HepG2 (cell line): ENCODE measurements around the gene SCGB1D4. TPM values are rescaled to one million over a fixed set of nuclear protein-coding genes. Genes with fewer than 3 reads are reported as not detected.

Experiments used
- BCL3 ChIP-seq: sonication (generic); formaldehyde crosslinking; IDR thresholded peaks from 2 replicates; pipeline ENCODE4 v1.5.1; 2020; ENCODE audit warnings: mild to moderate bottlenecking, missing genetic modification reagents, moderate library complexity
- DPF2 ChIP-seq: sonication (generic); formaldehyde crosslinking; IDR thresholded peaks from 2 replicates; pipeline ENCODE4 v1.4.0; 2020; ENCODE audit warnings: mild to moderate bottlenecking, low read depth, missing genetic modification reagents, borderline replicate concordance
- HOMEZ ChIP-seq: IDR thresholded peaks from 2 replicates; pipeline ENCODE4 v1.6.1; 2016; ENCODE audit warnings: low read depth
- ISL2 ChIP-seq: sonication (generic); formaldehyde crosslinking; IDR thresholded peaks from 2 replicates; pipeline ENCODE4 v1.5.0; 2020; ENCODE audit warnings: missing genetic modification reagents
- MIER3 ChIP-seq: IDR thresholded peaks from 2 replicates; pipeline ENCODE4 v1.6.1; 2016; ENCODE audit warnings: missing compliant biosample characterization, borderline replicate concordance
- NBN ChIP-seq: fragments of 450-650 bp; conservative IDR thresholded peaks from 2 replicates; pipeline ENCODE4 v1.6.1; 2017
- NONO ChIP-seq, 2 experiments: fragments of 450-650 bp in 1 of 2; sonication (generic) in 1 of 2; formaldehyde crosslinking in 1 of 2; IDR thresholded peaks in 1 of 2; conservative IDR thresholded peaks in 1 of 2; 2 replicates each; pipeline versions ENCODE4 v1.6.1 to v1.8.0; 2017 to 2022; ENCODE audit warnings: mild to moderate bottlenecking in 1 of 2, missing genetic modification reagents in 1 of 2, moderate library complexity in 1 of 2
- NR2F1 ChIP-seq, 2 experiments: fragments of 450-650 bp in 1 of 2; formaldehyde crosslinking in 1 of 2; IDR thresholded peaks; 2 replicates each; pipeline versions ENCODE4 v1.5.0 to v1.6.1; 2016 to 2020; ENCODE audit warnings: mild to moderate bottlenecking in 1 of 2, missing compliant biosample characterization in 1 of 2, missing genetic modification reagents in 1 of 2, moderate library complexity in 1 of 2
- SP1 ChIP-seq, 2 experiments: fragments of 450-650 bp in 1 of 2; sonication (generic) in 1 of 2; formaldehyde crosslinking in 1 of 2; IDR thresholded peaks; 2 replicates each; pipeline versions ENCODE4 v1.4.0 to v1.6.1; 2016 to 2020; ENCODE audit warnings: missing genetic modification reagents in 1 of 2
- TIGD3 ChIP-seq: sonication (generic); formaldehyde crosslinking; IDR thresholded peaks from 2 replicates; pipeline ENCODE4 v1.5.1; 2020; ENCODE audit warnings: mild to moderate bottlenecking, missing genetic modification reagents, borderline replicate concordance
- ZBTB26 ChIP-seq: IDR thresholded peaks from 2 replicates; pipeline ENCODE4 v1.6.1; 2016; ENCODE audit warnings: missing compliant biosample characterization, missing genetic modification reagents, borderline replicate concordance
- ZFP36 ChIP-seq: fragments of 150-350 bp; IDR thresholded peaks from 2 replicates; pipeline ENCODE4 v1.6.1; 2018; ENCODE audit warnings: borderline replicate concordance, low read length, low read depth; ENCODE audit not compliant: partially characterized antibody
- ZNF10 ChIP-seq: sonication (generic); formaldehyde crosslinking; IDR thresholded peaks from 2 replicates; pipeline ENCODE4 v1.4.0; 2020; ENCODE audit warnings: mild to moderate bottlenecking, low read depth, missing genetic modification reagents, borderline replicate concordance
- ZNF383 ChIP-seq: sonication (generic); formaldehyde crosslinking; IDR thresholded peaks from 2 replicates; pipeline ENCODE4 v1.4.0; 2020; ENCODE audit warnings: missing genetic modification reagents, mild to moderate bottlenecking, borderline replicate concordance
- ZNF580 ChIP-seq: IDR thresholded peaks from 2 replicates; pipeline ENCODE4 v1.6.1; 2016; ENCODE audit warnings: low read depth, borderline replicate concordance
- ZNF652 ChIP-seq: IDR thresholded peaks from 2 replicates; pipeline ENCODE4 v1.6.1; 2016; ENCODE audit warnings: low read depth, borderline replicate concordance
- ZNF678 ChIP-seq: sonication (generic); formaldehyde crosslinking; IDR thresholded peaks from 2 replicates; pipeline ENCODE4 v1.4.0; 2020; ENCODE audit warnings: mild to moderate bottlenecking, missing genetic modification reagents
- ZNF691 ChIP-seq: sonication (generic); formaldehyde crosslinking; IDR thresholded peaks from 2 replicates; pipeline ENCODE4 v1.4.0; 2020; ENCODE audit warnings: missing genetic modification reagents, low read depth, mild to moderate bottlenecking, borderline replicate concordance
- ZNF720 ChIP-seq: sonication (generic); formaldehyde crosslinking; IDR thresholded peaks from 2 replicates; pipeline ENCODE4 v1.4.0; 2020; ENCODE audit warnings: missing genetic modification reagents
- ZNF784 ChIP-seq: sonication (generic); formaldehyde crosslinking; IDR thresholded peaks from 2 replicates; pipeline ENCODE4 v1.5.1; 2020; ENCODE audit warnings: missing genetic modification reagents, mild to moderate bottlenecking, borderline replicate concordance
- ZSCAN22 ChIP-seq: sonication (generic); formaldehyde crosslinking; IDR thresholded peaks from 2 replicates; pipeline ENCODE4 v1.4.0; 2020; ENCODE audit warnings: mild to moderate bottlenecking, missing genetic modification reagents
- polyA plus RNA-seq, 8 experiments: library from polyadenylated mRNA; depleted of rRNA in 3 of 8; stranded (reverse) in 7 of 8; unstranded in 1 of 8; fragments of >200 nt; fragmentation: Illumina TruSeq in 4 of 8; extraction: Trizol in 4 of 8; gene quantifications; 2 replicates each; pipeline versions ENCODE4 v1.2.1 to v1.2.3, GENCODE V29; 2011 to 2016; ENCODE audit warnings: low read depth in 4 of 8, missing spikeins in 1 of 8, mixed read lengths in 1 of 8; ENCODE audit not compliant: insufficient read depth in 1 of 8
- total RNA-seq, 5 experiments: library from RNA; depleted of rRNA; stranded (reverse); fragments of >200 nt; fragmentation: Illumina TruSeq; extraction: Trizol; gene quantifications; 2 replicates each; pipeline ENCODE4 v1.2.3, GENCODE V29; 2016; ENCODE audit warnings: low read depth in 1 of 5

The SCGB1D4 gene
- total and polyA plus RNA-seq, 2 of the 13 experiments (the other 11 are each of a cell fraction or from before 2014, with no cell fraction given), result not detected

- TF ChIP-seq ZBTB26 (CRISPR knock-in tag) (no peak), ZNF10 (CRISPR knock-in tag) (no peak), ZNF720 (CRISPR knock-in tag) (no peak), SP1 (IDR thresholded peaks at IDR 0.05) (no peak), SP1 (CRISPR knock-in tag; IDR thresholded peaks at IDR 0.05) (no peak), BCL3 (CRISPR knock-in tag) (no peak), TIGD3 (CRISPR knock-in tag) (no peak), ZNF678 (CRISPR knock-in tag) (no peak), ZSCAN22 (CRISPR knock-in tag) (peak; percentile 93), NBN (no peak), HOMEZ (CRISPR knock-in tag) (no peak), ZNF652 (no peak), ZNF383 (CRISPR knock-in tag) (no peak), ZNF784 (CRISPR knock-in tag) (no peak), DPF2 (CRISPR knock-in tag) (no peak), NONO (IDR thresholded peaks at IDR 0.05) (no peak), NONO (CRISPR knock-in tag; conservative IDR thresholded peaks at IDR 0.05) (no peak), MIER3 (CRISPR knock-in tag) (no peak), ZNF691 (CRISPR knock-in tag) (no peak), ZNF580 (CRISPR knock-in tag) (peak; percentile 52; the same call in 1 of the 2 replicates), NR2F1 (CRISPR knock-in tag; IDR thresholded peaks at IDR 0.05) (no peak), ISL2 (CRISPR knock-in tag) (no peak), ZFP36 (no peak)
Measured at GRCh38 chr11:62324731-62325556, 26.1 kb upstream of the SCGB1D4 start (continued).
